HG03097 (cell line): Measurements from ENCODE around the gene COL18A1.

Experiments used
- ATAC-seq: cut with Tn5 transposase; IDR thresholded peaks from one replicate; pipeline ENCODE4 v1.9.1; 2021; ENCODE audit not compliant: unreplicated experiment, low FRiP score

Gene COL18A1

DNA sequence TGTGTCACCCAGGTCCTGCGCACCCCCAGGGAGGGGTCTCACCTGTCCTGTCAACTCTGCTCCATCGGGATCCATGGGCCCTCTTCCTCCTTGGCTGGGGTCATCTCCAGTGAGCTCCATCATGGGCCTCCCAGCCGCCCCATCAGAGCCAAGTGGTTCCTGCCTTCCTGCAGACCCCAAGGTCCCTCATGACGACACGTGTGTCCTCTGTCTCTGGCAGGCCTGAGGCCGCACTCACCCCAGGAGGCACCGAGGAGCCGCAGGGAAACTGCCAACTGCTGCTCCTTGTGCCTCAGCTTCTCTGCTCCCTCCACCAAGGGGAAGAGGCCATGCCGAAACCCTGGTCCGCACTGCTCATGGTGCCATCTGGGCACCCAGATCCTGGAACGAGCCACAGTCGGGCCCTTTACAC, 46.8 kb downstream of the COL18A1 start:
- ATAC-seq: no peak

DNA sequence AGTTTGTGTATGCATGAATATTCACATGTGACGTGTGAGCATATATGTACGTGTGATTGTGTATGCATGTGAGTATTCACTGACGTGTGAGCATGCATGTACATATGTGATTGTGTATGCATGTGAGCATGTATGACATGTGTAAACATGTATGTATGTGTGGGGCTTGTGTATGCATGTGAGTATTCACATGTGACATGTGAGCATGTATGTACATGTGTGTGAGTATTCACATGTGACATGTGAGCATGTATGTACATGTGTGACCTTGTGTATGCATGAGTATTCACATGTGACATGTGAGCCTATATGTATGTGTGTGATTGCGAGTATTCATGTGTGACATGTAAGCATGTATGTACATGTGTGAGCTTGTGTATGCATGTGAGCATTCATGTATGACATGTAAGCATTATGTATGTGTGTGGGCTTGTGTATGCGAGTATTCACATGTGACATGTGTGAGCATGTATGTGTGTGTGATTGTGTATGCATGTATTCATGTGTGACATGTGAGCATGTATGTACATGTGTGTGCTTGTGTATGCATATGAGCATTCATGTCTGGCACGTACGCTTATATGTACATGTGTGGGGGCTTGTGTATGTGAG, 47.8 kb downstream of the COL18A1 start:
- ATAC-seq: no peak

DNA sequence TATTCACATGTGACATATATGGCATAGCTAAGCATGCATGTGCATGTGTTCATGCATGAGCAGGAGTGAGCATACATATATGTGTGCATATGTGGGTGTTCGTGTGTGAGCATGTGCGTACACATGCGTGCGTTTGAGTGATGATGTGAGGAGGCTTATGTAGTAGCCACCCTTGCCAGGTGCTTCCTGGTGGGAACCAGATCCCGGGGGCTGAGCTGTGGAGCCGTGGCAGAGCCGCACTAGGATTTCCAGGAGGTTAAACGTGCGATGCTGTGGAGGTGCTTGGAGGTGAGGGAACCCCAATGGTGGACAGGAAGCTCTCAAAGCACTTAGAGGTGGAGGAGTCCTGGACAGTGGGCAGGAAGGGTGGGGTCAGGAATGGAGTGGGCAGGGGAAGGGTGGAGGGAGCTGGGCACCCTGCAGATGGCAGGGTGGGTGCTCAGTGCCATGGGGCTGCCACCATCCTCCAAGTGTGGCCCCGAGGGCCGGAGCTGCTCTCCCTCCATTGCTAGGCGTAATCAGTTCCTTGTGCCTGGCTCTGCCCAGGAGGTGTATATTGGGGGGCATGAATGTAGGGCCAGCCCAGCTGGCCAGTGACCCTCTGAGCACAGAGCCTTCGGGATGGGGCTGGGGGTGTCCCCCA, 48.5 kb downstream of the COL18A1 start:
- no peak for ATAC-seq

DNA sequence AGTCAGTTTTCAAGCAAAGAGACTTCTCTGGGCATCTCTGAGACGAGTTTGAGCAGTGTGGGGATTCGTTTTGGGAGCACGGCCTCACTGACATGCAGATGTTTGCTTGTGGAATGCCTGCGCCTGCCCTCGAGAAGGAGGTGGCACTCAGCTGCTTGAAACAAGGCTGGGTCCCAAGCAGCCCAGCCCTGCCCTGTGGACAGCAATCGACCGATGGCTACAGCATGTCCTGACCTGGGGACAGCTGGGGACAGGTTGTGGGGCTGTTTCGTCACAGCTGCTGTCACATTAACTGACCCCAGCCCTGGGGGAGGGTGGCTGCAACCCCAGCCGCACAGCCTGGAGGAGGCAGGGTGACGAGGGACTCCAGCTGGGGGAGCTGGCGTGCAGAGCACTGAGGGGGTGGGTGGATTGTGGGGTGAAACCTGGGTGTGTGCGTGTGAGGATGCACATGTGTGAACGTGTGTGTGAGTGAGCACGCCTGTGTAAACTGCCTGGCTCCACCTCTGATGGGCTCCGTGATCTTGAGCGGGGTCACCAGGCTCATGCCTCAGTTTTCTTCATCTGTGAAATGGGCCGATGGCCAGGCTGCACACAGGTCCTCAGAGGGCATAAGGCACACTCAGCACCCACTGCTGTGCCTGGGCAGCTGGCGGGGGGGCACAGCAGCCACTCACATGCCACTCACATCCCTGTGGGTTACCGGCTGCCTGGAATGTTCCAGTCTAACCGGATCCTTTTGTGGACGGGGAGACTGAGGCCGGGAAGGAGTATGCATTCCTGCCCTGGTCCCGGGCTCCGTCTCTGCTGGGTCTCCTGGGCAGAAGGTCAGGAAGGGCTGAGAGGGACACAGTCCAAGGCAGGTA, 49.3 kb downstream of the COL18A1 start:
- no peak for ATAC-seq

DNA sequence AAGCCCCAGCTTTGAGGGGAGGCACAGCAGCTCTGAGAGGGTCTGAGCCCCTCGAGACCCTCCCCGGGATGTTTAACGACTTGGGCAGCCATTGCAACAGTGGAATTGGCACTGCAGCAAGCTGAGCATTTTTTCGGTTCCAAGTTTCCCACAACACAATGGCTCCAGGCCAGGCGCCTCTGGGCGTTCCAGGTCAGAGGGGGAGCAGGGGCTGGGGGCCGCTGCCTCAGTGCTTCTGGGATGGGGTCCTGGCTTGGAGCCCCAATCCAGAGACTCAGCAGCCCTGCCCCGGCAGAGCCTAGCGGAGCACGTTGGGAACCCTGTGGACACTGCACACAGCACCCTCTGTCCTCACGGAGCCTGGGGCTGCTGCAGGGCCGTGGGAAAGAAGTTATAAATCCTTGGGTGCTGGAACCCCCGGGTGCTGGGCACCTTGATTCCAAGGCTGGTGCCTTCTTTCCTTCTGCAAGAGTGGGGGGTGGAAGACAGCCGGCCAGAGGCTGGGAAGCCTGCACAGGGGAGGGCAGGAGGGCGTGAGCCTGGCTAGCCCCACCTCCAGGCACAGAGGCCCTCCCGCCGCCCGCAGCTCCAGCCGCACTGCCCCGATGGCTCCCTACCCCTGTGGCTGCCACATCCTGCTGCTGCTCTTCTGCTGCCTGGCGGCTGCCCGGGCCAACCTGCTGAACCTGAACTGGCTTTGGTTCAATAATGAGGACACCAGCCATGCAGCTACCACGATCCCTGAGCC, 50.1 kb downstream of the COL18A1 start:
- no peak for ATAC-seq

DNA sequence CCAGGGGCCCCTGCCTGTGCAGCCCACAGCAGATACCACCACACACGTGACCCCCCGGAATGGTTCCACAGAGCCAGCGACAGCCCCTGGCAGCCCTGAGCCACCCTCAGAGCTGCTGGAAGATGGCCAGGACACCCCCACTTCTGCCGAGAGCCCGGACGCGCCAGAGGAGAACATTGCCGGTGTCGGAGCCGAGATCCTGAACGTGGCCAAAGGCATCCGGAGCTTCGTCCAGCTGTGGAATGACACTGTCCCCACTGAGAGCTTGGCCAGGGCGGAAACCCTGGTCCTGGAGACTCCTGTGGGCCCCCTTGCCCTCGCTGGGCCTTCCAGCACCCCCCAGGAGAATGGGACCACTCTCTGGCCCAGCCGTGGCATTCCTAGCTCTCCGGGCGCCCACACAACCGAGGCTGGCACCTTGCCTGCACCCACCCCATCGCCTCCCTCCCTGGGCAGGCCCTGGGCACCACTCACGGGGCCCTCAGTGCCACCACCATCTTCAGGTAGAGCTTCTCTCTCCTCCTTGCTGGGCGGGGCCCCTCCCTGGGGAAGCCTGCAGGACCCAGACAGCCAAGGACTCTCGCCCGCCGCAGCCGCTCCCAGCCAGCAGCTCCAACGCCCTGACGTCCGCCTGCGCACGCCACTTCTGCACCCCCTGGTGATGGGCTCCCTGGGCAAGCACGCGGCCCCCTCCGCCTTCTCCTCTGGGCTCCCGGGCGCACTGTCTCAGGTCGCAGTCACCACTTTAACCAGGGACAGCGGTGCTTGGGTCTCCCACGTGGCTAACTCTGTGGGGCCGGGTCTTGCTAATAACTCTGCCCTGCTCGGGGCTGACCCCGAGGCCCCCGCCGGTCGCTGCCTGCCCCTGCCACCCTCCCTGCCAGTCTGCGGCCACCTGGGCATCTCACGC, 51.0 kb downstream of the COL18A1 start:
- no peak for ATAC-seq

DNA sequence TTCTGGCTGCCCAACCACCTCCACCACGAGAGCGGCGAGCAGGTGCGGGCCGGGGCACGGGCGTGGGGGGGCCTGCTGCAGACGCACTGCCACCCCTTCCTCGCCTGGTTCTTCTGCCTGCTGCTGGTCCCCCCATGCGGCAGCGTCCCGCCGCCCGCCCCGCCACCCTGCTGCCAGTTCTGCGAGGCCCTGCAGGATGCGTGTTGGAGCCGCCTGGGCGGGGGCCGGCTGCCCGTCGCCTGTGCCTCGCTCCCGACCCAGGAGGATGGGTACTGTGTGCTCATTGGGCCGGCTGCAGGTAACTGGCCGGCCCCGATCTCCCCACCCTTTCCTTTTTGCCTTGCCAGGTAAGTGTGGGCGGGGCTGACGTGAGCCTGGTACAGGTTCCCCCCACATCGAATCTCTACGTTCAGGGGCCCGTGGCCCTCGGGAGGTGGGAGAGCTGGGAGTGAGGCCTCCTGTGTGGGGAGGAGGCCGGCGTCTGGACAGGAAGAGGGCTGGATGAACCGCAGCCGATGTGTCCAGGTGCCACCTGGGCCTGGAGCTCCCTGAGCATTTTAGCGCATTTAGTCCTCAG, 51.7 kb downstream of the COL18A1 start:
- no peak for ATAC-seq

DNA sequence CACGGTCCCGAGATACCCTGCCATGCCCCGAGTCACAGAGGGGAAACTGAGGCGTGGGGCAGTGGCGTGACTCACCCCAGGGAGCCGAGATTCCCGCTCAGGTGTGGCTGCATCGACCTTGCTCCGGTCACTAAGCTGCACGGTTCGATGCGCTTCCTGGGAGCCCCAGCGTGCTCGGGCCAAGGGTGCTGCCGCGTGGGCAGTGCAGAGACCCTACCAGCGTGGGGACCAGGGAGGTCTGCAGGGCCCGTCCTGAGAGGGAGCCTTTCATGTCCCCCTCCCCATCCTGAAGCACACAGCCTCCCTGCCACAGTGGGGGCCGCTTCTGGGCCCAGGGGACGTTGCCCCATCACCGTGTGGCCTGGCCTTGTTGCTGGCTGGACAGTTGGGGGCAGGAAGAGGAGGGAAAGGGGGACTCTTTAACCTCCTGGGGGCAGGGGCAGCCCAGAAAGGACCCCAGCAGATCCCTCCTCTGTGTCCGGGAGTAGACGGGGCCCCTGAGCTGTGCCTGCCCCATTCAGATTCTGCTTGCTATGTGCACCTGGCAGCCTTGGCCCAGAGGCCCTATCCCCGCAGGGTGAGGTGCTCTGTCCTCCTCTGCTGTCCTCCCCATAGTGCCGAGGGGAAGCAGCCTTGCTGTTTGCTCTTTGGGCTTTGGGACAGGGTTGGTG, 52.3 kb downstream of the COL18A1 start:
- no peak for ATAC-seq

DNA sequence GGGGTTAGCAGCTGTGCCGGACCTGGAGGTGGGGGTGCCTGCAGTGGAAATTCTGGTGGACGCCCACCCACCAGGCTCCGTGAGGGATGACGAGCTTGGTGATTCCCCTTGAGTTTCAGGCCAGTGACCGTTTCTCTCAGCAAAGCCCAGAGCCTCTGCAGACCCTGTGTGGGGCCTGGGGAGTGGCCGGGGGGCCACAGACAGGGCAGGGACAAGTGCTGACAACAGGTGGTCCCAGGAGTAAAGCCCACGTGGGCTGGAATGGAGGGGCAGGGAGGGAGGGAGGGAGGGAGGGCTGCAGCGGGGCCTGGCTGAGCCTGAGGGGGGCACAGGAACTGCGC, 52.8 kb downstream of the COL18A1 start:
- ATAC-seq: no peak

DNA sequence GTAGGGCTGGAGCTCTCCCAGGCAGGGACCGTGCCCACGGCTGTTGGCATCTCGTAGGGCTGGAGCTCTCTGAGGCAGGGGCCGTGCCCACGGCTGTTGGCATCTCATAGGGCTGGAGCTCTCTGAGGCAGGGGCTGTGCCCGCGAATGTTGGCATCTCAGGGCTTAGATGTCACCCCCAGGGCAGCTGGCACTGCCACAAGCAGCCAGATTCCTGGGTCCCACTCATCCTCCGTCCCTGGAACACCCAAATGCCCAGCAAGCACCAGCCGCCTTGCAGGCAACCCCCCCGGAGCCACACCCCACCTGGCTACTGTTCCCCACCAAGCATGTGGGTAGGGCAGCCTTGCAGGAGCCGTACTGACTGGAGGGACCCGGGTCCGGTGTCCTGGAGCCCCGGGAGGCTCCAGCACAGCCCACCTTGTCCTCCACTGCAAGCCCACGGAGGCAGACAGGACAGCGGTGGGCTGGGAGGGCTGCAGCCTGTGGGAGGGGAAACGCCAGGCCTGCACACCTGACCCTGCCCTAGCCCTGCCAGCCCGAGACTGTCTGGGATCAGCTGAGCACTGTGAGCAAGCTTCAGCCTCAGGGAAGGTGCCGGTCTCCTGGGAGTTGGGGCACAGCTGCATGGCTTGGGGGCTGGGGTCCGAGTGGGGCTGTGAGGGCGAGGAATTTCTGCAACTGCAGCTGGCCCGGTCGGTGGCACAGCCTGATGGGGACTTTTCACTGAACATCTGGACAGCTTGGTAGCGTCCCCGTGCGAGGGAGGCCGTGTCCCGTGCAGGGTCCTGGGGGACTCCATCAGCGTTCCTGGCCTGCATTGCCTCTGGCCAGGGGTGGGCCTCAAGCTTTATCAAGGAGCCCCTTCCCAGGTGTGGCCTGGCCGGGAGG, 53.6 kb downstream of the COL18A1 start:
- ATAC-seq: no peak

DNA sequence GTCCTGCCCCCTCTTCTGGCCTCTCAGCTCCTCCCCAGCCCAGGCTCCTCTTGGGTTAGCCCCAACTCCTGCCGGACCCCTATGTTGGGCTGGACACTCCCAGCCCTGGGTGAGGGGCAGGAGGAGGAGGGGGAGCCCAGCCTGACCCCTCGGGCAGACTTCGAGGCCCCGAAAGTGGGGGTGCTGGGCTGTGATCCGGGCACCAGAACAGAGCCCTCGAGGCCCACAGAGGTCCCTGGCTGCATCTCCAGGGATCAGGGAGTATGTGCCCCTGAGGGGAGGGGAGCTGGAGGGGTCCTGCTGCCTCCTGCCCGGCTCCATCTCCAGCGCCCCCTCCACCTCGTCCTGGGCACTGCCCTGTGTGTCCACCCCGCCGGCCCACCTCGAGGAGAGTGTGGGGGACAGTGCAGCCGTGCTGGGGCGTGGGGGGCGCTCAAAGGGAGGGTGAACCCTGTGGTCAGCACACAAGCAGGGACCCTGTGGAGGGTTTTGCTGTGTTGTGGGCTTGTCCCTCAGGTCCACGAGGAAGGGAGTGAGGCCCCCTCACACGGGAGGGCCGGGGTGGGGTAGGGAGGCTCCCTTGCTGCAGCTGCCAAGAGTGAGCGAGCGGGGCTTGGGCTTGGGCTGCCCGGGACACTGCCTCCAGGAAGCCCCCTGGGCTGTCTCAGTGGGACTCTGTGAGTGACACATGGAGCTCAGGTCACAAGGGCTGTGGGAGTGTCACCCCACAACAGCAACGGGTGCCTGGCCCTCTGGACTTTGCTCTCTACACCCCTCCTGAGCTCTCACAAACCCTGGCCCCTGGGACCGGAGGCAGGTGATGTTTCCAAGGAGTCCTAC, 54.4 kb downstream of the COL18A1 start:
- ATAC-seq: no peak

DNA sequence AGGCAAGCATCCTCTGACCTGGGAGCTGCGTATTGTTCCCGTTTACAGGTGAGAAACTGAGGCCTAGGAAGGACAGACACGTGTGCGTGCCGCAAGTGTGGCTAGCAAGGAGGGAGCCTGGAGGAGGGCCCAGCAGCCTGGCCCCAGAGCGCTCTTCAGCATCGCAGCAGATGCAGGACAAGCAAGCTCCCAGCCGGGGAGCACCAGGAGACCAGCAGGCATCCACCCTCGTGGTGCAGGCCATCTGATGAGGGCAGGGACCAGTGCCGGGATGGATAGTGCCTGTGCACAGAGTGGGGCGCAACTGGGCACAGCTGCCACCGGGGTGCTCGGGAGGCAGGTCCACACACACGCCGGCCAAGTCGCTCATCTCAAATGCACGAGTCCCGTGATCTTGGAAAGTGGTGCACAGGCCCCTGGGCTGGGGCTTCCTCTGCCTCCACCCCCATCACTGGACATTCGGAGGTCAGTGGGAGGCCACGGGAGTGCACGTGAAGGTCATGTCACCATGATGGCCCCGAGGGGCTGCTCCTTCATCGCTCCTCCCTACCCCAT, 55.1 kb downstream of the COL18A1 start:
- ATAC-seq: no peak

DNA sequence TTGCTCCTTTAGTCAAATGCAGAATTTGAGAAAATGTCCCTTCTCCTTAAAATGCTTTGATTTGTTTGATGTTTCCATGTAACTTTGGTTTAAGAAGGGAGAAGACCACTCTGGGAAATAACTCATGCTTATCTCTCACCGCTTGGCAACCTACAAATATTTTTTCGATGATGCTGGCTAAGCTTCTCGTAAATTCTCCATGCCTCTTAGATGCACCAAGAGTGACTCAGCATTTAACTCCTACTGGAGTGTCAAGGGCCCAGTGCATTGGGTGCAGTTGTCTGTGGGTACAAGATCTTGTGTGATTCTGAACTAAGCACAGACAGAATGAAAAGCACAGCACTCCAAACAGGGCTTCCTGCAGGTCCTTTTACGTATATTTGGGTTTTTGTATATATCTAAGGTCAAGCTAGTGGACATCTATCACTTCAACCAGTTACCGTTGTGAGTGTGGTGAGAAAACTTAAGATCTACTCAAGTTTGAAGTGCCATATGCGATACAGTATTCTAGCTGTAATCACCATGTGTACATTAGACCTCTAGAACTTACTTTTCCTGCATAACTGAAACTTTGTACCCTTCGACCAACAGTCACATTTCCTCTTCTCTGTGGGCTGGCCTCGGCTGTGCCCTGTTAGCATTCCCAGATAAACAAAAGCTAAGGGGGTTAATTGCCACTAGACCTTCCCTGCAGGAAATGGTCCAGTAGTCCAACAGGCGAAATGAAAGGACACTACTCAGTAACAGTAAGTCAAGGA, 55.8 kb downstream of the COL18A1 start:
- ATAC-seq: no peak

DNA sequence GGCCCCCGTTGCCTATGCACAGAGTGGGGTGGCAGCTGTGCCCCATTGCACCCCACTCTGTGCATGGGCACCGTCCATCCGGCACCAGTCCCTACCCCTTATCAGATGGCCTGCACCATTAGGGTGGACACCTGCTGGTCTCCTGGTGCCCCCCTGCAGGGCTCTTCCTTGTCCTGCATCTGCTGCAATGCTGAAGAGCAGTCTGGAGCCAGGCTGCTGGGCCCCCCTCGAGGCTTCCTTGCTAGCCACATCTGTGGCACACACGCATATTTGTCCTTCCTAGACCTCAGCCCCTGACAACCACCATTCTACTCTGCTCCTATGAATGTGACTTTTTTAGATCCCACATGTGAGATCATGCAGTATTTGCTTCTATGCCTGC, 56.4 kb downstream of the COL18A1 start:
- ATAC-seq: no peak

DNA sequence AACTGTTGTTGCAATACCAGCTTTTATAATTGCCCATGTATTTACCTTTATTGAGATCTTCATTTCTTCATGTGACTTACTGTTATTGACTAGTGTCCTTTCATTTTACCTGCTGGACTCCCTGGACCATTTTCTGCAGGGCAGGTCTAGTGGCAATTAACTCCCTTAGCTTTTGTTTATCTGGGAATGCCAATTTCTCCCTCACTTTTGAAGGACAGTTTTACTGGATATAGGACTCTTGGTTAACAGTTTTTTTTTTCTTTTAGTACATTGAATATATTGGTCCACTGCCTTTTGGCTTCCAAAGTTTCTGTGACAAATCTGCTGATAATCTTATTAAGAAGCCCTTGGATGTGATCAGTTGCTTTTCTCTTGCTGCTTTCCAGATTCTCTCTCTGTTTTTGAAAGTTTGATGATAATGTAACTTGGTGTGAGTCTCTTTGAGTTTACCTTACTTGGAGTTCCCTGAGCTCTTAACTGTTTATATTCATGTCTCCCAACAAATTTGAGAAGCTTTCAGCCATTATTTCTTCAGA, 56.9 kb downstream of the COL18A1 start:
- ATAC-seq: no peak

DNA sequence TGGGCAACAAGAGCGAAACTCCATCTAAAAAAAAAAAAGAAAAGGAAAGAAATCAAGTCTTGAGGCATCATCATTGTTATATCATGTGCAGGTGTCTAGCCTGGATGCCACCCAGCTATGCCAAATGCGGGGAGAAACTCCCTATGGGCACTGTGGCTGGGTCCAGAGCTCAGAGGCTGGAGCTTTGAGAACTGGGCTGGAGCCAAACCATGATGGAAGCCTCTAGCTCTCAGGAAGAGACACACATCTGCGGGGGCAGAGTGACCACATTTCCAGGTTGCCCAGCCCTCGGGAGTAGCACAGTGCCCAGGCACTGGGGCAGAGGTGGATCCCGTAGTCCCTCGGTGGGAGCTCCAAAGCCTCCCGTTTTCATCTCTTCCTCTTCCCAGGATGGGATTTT, 58.9 kb downstream of the COL18A1 start:
- ATAC-seq: no peak
